Posterior cingulate gyrus (tissue), 11 donors: ENCODE results near the gene SLC4A3.

ENCODE experiments used
- DNase-seq, 10 donors: peaks; one replicate each; pipeline versions ENCODE4 v3.0.0 to v3.0.0-alpha.2; 2020 to 2021; ENCODE audit warnings: mixed read lengths in 3 of 10
- intact Hi-C: fragments of 100-400 bp; cut with DNase I; formaldehyde crosslinking; loops from one replicate; pipeline ENCODE4 v1.15.1; 2023

Gene SLC4A3

DNA sequence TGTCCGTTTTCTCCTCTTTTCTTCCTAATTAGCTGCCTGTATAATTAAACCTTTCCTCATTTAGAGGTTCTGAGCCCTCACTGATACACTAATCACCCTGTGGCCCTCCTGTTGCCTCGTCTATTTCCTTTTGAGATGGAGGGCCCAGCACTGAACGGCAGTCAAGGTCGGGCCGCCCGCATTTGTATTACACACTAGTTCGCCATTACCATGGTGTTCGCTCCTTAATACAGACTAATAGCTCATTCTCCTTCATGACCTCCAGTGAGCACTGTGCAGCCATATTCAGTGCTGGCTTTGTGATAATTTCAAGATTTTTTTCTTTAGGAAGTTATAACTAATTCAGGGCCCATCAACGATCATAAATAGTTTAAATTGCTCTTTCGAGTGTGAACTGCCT is 64.1 kb downstream of the SLC4A3 start:
- no peak for DNase-seq
- intact Hi-C loops = no loop called here
